Ishikawa (cell line): ENCODE data around the gene PPP3R2.

ENCODE experiments used
- CEBPB ChIP-seq: IDR thresholded peaks from 2 replicates; pipeline ENCODE4 v1.6.1; 2012
- CREB1 ChIP-seq: IDR thresholded peaks from 2 replicates; pipeline ENCODE4 v1.6.1; 2012; ENCODE audit warnings: low read depth
- EGR1 ChIP-seq: IDR thresholded peaks from 2 replicates; pipeline ENCODE4 v1.6.1; 2012
- EP300 ChIP-seq: IDR thresholded peaks from 2 replicates; pipeline ENCODE4 v1.6.1; 2012; ENCODE audit warnings: borderline replicate concordance
- FOXM1 ChIP-seq: IDR thresholded peaks from 2 replicates; pipeline ENCODE4 v1.6.1; 2012; ENCODE audit warnings: low read depth, borderline replicate concordance
- NFIC ChIP-seq: IDR thresholded peaks from 2 replicates; pipeline ENCODE4 v1.6.1; 2012
- RAD21 ChIP-seq: IDR thresholded peaks from 2 replicates; pipeline ENCODE4 v1.6.1; 2012; ENCODE audit warnings: low read depth
- TAF1 ChIP-seq: IDR thresholded peaks from 2 replicates; pipeline ENCODE4 v1.6.1; 2012; ENCODE audit warnings: low read depth, mild to moderate bottlenecking
- TCF12 ChIP-seq: IDR thresholded peaks from 2 replicates; pipeline ENCODE4 v1.6.1; 2012; ENCODE audit warnings: low read depth
- TEAD4 ChIP-seq: IDR thresholded peaks from 2 replicates; pipeline ENCODE4 v1.6.1; 2012
- YY1 ChIP-seq: IDR thresholded peaks from 2 replicates; pipeline ENCODE4 v1.6.1; 2012; ENCODE audit warnings: low read depth
- ZBTB7A ChIP-seq: IDR thresholded peaks from 2 replicates; pipeline ENCODE4 v1.6.1; 2012; ENCODE audit warnings: low read depth
- TF ChIP-seq, protein P1 (sequence below): IDR thresholded peaks from 2 replicates; pipeline ENCODE4 v1.6.1; 2012; ENCODE audit warnings: low read depth, mild to moderate bottlenecking
- TF ChIP-seq, protein P2 (sequence below): IDR thresholded peaks from 2 replicates; pipeline ENCODE4 v1.6.1; 2012
- TF ChIP-seq, protein P3 (sequence below): IDR thresholded peaks from 2 replicates; pipeline ENCODE4 v1.6.1; 2012

The PPP3R2 gene

DNA sequence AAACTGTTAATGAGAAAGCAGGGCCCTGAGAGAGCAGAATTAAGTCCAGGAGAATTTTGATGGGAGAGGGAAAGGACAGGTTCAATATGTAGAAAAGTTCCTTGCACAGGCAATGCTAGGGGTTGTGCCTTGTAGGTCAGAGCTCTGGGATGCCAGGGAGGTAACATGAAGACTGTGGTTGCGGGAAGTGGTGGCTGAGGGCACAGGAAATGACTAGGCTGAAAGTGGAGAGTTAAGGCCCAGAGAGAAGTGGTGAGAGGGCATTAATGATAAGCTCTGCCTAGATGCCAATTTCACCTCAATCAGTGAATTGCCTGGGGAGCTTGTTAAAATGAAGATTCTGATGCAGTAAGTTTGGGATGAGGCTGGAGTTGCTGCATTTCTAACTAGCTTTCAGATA is 31.5 kb upstream of the PPP3R2 start:
- TF ChIP-seq, protein P1, sequence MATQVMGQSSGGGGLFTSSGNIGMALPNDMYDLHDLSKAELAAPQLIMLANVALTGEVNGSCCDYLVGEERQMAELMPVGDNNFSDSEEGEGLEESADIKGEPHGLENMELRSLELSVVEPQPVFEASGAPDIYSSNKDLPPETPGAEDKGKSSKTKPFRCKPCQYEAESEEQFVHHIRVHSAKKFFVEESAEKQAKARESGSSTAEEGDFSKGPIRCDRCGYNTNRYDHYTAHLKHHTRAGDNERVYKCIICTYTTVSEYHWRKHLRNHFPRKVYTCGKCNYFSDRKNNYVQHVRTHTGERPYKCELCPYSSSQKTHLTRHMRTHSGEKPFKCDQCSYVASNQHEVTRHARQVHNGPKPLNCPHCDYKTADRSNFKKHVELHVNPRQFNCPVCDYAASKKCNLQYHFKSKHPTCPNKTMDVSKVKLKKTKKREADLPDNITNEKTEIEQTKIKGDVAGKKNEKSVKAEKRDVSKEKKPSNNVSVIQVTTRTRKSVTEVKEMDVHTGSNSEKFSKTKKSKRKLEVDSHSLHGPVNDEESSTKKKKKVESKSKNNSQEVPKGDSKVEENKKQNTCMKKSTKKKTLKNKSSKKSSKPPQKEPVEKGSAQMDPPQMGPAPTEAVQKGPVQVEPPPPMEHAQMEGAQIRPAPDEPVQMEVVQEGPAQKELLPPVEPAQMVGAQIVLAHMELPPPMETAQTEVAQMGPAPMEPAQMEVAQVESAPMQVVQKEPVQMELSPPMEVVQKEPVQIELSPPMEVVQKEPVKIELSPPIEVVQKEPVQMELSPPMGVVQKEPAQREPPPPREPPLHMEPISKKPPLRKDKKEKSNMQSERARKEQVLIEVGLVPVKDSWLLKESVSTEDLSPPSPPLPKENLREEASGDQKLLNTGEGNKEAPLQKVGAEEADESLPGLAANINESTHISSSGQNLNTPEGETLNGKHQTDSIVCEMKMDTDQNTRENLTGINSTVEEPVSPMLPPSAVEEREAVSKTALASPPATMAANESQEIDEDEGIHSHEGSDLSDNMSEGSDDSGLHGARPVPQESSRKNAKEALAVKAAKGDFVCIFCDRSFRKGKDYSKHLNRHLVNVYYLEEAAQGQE, result no peak
- TF ChIP-seq NFIC, result no peak
- TF ChIP-seq CEBPB, result no peak
- TF ChIP-seq FOXM1, result no peak
- no peak for TF ChIP-seq TAF1
- TF ChIP-seq EP300, result no peak
- no peak for TF ChIP-seq RAD21
- TF ChIP-seq, protein P2, sequence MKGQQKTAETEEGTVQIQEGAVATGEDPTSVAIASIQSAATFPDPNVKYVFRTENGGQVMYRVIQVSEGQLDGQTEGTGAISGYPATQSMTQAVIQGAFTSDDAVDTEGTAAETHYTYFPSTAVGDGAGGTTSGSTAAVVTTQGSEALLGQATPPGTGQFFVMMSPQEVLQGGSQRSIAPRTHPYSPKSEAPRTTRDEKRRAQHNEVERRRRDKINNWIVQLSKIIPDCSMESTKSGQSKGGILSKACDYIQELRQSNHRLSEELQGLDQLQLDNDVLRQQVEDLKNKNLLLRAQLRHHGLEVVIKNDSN, result no peak
- TF ChIP-seq ZBTB7A, result no peak
- TF ChIP-seq, protein P3, sequence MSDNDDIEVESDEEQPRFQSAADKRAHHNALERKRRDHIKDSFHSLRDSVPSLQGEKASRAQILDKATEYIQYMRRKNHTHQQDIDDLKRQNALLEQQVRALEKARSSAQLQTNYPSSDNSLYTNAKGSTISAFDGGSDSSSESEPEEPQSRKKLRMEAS, result no peak
- TF ChIP-seq YY1, result no peak
- TF ChIP-seq EGR1, result no peak
- no peak for TF ChIP-seq TCF12

DNA sequence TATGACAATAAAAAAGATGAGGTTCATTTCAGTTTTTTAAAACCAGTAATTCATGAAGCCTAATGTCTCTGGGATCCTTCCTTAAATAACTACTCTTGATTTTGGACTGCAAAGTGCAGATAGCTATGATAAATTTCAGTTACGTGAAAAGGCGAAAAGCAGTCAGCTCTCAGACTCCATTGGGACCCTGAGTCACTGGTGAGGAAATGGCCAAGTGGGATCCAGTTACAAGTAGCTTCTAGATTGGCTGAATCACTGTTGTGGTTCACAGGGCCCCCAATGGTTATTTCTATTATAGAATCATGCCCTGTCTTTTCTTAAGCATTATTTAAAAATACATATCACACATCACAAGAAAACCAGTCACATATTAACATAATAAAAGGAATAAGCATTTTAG is 31.1 kb upstream of the PPP3R2 start:
- no peak for TF ChIP-seq CEBPB

DNA sequence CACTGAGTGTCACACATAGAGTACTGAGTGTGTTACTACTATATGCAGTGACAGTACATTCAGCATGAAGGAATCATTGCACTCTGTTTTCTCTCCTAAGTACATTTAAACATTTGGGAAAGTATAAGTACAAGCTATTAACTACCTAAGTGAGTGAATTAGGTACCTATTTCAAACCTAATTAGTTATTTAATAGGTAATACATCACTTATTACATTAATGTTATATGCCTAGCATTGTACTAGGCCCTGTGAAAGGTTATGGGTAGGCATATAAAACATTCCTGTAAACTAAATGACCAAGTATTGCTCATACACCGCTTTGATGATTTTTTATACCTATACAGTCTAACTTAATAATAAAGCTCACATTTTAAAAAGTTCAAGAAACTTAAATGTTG is 25.7 kb upstream of the PPP3R2 start:
- TF ChIP-seq TCF12, result no peak
- no peak for TF ChIP-seq YY1
- TF ChIP-seq, protein P3, result no peak
- no peak for TF ChIP-seq NFIC
- no peak for TF ChIP-seq CEBPB
- no peak for TF ChIP-seq EGR1
- TF ChIP-seq FOXM1, result no peak
- TF ChIP-seq, protein P2, result no peak
- TF ChIP-seq RAD21, result no peak
- no peak for TF ChIP-seq TAF1
- TF ChIP-seq, protein P1, result no peak
- TF ChIP-seq CREB1, result no peak

DNA sequence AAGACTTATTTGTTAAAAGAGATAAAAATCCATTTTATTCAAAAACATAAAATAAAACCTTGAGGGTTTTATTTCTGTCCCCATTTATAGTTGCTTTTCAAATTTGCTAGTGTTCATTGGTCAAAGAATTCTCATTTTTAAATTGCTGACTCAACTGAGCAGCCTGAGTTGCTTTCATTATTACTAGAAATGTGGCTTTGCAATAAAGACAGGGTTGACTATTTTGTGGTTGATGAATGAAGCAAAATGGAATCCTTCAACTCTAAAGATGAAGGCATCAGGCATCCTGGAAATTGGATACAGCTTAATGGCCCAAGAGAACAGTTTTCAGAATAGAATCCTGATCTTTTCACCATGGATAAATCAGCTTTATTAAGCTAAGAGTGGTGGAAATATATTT is 23.9 kb upstream of the PPP3R2 start:
- TF ChIP-seq EGR1 (no peak), TAF1 (no peak), CREB1 (no peak), CEBPB (no peak), YY1 (no peak), TEAD4 (no peak), RAD21 (no peak)
- TF ChIP-seq, protein P2, result no peak
- TF ChIP-seq, protein P3, result no peak
- TF ChIP-seq, protein P1, result no peak

DNA sequence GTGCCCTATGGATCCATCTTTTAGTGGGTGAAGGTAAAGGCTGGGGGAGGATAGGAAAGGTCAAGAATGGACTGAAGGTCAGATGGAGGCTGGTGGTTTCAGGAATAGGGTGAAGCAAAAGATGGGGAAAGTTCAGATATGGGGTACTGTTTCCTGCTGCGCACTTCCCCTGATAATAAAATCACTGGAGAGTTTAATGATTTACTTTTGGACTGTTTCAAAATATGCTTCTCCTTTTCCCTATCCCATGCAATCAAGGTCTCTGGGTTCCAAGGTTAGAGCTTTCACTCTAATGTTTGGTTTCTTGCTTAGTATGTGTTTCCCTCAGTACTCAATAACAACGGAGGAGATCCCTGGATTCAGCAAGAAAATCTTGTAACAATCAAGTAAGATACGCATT is 10.8 kb upstream of the PPP3R2 start:
- TF ChIP-seq, protein P1, result no peak
- TF ChIP-seq EGR1 (no peak), TCF12 (no peak), CEBPB (no peak), ZBTB7A (no peak), NFIC (no peak), RAD21 (no peak), FOXM1 (no peak), CREB1 (no peak), EP300 (no peak), TAF1 (no peak), TEAD4 (no peak), YY1 (no peak)
- TF ChIP-seq, protein P3, result no peak
- TF ChIP-seq, protein P2, result no peak
